NCI-H69 (cell line): ENCODE data around the gene PEA15.
A peak's percentile ranks its signal among the peaks of the same experiment; 100 is the strongest.

Experiments
- DNase-seq: peaks from one replicate; lab custom pipeline; 2025; lab: John Stamatoyannopoulos, UW

The PEA15 gene

DNA sequence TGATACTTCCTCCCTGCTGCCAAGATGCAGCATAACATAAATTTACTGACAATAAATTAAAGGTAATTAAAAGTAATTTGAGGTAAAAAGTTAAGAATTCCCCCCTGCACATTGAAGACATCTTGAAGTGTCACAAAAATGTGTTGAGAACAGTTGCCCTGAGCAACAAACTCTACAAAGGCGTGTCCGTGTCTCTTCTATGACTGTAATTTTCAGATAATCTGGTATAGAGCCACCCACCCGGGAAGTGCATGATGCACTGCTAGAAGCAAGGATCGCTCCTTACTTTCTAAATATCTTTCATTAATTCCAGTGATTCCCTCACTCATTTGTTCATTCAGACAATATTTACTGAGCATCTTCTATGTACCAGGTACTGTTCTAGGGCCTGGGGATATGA, 25.8 kb upstream of the PEA15 start:
- no peak for DNase-seq

DNA sequence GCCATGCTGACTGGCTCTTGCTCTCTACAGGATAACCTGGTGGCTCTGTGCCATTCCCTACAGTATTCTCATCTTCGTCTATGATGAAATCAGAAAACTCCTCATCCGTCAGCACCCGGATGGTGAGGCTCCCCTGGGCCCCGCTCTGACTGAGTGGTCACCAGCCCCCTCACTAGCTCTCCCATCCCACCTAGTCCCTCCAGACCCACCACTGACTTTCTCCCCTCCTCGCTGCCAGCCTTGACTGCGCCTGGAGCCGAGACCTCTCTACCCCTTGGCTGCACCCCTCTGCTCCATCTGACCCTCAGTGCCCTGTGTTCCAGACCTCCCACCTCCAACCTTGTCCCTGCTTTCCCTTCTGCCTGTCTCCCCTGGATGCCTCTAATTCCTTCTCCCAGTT, 18.9 kb upstream of the PEA15 start:
- no peak for DNase-seq

DNA sequence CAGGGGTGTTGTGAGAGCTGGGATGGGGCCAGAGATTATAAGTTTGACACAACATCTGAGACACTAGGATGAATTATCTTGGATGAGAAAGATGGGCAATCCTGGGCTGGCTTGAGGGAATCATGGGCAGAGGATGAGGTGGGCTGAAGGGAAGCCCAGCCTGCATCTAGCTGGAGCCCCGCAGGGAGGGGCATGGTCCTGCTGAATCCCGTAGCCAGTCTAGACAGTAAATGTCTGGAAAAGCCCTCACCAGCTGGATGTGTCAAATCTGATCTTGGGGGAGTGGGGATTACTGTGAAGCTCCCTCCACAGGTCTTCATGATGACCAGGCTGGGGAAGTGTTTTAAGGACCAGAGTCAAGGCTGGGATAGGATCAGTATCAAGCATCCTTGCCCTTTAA, 18.5 kb upstream of the PEA15 start:
- DNase-seq = no peak

DNA sequence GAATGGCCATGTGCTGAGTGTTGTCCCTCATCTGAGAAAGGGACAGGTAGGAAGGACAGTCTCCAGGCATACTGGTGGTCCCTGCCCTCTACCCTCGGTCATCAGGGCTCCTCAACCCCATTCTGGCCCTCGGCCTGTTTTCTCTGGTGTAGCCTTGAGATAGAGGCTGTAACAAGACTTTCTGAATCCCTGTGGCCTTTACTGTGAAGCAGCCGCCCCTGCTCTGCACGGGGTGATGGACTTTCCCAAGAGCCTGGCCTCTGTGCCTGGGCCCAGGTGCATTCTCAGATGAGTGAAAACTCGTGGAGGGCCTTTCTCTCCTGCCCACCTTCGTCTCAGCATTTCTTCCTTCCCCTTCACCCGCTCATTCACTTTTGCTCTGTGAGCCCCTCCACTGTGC, 17.8 kb upstream of the PEA15 start:
- DNase-seq = no peak

DNA sequence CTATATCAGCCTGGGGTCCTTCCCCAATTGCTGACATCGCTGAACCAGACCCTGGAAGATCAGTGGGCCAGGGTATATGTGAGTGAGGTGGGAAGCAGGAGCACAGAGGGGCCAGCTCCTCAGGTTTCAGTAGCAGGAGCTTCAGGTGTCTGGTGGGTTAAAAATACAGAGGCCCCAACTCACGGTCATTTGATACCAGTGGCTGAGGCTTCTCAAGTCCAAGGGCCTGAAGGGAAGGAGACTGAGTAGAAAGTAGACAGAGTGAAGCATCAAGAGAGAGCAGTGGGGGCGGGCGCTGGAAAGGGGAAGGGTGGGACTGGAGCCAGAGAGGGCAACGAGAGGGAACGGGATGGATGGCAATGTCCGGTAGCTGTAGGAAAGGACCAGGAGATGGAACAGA, 16.8 kb upstream of the PEA15 start:
- DNase-seq = no peak

DNA sequence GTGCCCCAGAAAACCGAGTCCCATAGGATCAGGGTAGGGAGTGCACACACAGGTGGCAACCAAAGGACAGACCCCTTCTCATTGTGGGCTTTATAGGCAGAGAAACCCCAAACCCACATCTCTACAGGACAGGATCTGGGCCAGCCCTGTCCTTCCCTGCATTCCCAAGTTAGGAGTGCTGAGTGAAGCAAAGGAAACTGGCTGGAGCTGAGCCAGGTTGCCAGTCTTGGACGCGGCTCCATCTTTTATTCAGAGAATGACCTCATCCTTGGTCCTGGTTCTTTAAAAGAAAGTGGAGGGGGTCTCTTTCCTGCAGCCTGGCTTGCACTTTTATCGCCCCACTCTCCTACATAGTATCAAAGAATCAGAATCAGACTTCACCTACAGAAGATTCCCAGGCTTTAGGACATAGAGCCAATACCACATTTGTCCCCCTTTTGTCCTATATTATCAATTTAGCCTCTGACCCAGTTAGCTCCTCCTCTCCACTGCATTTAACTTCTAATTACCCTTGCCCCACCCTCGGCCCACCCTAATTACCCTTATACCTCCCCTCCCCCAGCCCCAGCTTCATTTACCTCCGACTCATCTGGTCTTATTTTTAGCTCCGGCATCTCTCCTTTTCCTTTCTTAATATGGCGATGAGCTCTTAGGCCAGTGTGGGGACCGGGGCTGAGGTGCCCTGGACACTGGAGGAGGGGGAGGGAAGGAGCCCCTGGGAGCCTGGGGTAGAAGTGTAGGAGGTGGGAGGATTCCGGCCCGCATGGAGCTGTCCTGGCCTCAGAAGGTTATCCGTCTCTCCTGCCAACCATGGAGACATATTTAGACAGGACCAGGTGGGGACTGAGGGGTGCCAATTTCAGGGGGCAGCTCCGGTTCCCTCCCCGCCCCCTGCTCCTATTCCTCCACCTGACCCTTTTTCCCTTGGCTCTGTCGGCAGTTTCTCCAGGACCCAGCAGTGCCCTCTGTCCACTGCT, 15.2 kb upstream of the PEA15 start, which contains the start of gene CASQ1:
CASQ1 (plus strand) TSS at position 927 of the 977 bp plus-strand sequence. CDS start 177 bp downstream, outside the sequence.
- peak; percentile 80 for DNase-seq

DNA sequence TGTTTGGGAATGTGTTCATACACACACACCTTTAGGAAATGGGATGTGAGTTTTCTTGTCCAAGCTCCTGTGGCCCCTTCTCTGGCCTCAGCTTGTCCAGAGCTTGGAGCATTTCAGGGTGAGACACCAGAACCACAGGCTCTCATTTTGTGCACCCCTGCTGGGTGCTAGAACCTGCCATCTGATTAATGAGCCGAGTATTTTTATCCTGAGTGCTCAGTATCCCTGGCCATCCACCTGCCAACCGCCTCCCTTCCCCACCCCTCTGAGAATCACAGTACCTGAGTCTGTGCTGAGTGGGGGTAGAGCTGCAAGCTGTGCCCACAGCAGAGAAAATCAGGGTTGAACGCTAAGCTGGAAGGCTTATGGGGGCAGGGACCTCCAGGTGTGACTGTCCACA, 13.4 kb upstream of the PEA15 start:
- peak; percentile 34 for DNase-seq

DNA sequence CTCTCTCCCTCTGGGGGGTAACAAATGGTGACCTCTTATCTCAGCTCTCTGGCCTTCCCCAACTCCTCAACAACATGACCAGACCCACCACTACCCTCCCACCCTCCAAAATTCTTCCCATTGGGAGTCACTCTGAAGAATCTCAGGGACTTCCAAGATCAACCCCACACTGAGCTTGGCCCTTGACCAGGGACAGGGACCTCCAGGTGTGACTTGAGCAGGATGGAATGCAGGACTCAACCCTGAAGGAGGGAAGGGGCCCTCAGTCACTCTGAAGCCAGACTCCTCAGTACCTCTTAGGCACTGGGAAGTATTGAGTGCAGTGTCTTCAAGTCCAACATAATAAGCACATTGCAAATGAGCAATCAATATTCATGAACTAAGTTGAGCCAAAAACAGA, 12.9 kb upstream of the PEA15 start:
- no peak for DNase-seq

DNA sequence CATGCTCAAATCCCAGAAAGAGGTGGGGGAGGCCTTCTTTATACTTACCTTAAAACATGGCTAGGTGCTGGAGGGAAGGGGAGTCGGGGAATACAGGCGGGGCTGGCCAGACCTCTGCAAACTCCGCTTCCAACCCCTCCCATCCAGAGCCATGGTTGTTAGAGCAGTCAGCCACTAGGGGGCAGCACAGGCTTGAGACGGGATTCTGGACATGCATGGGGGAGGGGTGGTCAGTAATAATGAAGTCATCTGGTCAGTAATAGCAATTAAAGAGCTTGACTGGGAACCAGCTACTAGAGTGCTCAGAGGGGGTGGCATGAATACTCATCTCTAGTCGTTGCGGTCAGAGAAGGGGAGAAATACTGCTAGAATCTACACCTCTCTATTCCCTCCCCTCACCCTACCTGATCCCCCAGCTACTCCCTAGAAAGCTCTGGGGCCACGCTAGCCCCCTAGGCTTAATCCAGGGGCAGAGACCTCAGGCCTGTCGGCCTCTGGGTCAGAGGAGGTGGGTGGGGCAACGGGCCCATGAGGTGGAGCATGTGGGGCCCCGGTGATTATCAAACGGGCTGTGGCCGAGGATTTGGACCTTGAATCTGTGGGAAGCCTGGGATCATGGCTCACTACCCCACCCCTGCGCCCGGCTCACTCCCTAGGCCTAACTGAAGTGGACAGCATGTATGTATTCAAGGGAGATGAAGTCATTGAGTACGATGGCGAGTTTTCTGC, 11.9 kb upstream of the PEA15 start:
- peak; percentile 93 for DNase-seq

DNA sequence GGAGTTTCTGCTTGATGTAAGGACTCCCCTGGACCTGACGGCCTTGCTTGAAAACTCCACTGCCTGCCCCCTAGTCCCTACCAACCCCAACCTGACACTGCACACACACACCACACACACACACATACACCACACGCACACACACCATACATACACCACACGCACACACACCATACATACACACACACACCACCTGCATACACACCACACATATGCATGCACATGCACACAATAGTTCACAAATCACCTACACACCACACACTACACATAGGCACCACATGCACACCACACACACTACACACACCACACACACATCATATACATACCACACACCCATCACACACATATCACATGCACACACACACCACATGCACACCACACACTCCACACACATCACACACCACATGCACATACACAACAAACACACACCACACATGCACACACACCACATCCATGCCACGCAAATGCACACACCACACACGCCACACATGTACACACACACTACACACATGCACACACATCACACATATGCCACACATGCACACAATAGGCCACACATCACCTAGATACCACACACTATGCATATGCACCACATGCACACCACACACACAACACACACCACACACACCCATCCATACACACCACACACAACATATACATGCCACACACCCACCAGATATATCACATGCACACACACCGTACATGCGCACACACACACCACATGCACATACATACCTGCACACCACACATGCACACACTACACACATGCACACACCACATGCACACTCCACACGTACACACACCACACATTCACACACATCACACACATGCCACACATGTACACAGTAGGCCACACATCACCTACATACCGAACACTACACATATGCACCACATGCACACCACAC, 11.1 kb upstream of the PEA15 start:
- DNase-seq = no peak

DNA sequence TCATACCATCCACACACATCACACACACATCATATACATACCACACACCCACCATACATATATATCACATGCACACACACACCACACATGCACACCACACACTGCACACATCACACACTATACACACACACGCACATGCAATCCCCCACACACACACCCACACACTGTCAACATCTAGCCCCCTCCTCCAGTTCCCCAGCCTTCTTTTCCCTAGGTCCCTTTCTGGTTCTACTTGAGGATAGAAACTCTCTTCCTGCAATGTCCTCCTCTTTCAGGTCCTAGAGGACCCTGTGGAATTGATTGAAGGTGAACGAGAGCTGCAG, 10.5 kb upstream of the PEA15 start:
- no peak for DNase-seq

DNA sequence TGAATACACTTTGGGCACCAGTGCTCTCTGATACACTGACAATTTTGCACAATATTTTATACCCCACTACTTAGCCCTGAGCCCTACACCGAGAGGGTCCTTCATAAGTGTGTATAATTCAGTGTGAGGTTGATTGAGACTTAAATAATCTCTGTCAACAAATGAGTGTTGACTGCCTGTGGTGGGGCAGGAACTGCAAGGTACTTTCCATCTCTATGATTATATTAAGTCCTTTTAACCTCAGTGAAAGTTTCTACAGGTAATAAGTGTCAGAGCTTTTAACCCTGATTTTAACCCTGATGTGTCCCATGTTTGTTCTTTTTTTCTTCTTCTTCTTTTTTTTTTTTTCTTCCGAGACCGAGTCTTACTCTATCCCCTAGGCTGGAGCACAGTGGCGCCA, 9.0 kb upstream of the PEA15 start:
- no peak for DNase-seq

DNA sequence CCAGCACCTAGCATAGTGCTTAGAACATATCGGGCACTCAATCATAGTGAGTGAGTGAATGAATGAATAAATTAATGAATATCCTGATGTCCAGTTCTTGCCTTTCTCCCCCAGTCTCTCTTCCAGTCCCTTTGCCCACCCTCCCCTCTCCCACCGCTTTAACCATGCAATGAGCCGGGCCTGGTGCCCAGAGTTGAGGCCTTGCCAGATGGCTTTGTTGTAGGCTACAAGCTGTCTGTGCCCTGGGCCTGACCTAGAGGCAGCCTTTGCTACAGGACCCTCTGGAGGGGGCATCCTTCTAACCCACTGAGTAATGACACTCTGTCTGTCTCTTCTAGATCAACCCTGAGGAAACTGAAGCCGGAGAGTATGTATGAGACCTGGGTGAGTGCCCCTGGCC, 8.0 kb upstream of the PEA15 start:
- no peak for DNase-seq

DNA sequence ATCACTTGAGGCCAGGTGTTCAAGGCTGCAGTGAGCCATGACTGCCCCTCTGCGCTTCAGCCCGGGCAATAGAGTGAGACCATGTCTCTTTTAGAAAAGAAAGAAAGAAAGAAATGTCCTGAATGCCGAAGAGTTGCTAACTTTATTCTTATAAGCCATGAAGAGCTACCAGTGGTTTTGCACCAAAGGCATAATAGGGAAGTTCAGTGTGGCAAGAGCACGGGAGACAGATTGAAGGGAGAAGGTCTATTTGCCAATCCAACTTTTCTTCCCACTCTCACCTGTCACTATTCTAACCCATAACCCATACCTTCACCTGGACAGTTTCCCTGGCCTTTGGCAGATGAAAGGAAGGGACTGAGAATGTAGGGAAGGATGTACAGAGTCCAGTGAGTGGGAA, 4.4 kb upstream of the PEA15 start:
- DNase-seq = no peak

DNA sequence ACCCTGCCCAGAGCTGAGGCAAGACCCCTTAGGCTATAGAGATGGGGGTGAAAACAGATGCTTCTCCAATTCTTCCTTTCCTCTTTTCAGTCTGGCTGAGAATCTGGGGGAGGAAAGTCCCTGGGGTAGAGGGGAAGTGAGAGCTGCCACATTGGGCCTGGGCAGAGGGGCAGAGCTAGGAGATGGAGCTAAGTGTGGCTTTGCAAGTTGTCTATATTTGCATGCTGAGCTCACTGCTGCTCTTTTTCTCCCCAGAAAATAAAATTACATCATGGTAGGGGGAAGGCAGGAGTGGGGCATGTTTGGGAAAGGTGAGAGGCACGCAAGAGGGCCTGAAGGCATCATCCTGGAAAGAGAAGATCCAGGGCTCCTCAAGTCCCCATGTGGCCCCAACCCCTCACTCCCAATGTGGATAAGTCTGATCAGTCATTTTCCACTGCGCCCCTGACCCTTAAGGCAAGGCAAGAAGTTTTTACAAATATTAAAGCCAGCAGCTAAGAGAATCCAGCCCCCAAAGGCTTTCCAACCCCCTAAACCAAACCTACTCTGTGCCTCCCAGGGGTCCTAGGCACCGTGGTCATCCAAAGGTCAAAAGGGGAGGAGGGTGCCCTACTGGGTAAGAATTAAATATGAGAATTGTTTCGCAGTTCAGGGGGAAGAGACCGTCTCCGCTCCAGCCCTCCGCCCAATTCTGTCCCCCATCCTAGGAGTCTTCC, 500 bp upstream of the PEA15 start:
- peak; percentile 50 for DNase-seq

DNA sequence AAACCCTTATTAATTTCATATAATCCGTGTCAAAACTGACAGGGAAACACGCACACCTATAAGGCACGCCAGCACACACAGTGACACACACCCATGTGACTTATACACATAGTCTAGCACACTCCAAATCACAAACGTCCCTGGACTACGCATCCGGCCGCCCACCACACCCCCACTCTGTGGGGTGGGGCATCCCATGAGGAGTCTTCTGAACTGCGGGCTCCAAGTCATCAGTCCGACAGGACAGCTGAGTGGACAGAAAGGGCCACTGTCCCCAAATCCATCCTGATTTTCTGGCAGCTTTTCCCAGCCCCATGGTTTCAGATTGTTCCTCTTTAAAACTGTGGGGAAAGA, 829 bp downstream of the PEA15 start:
- DNase-seq = peak; percentile 65

DNA sequence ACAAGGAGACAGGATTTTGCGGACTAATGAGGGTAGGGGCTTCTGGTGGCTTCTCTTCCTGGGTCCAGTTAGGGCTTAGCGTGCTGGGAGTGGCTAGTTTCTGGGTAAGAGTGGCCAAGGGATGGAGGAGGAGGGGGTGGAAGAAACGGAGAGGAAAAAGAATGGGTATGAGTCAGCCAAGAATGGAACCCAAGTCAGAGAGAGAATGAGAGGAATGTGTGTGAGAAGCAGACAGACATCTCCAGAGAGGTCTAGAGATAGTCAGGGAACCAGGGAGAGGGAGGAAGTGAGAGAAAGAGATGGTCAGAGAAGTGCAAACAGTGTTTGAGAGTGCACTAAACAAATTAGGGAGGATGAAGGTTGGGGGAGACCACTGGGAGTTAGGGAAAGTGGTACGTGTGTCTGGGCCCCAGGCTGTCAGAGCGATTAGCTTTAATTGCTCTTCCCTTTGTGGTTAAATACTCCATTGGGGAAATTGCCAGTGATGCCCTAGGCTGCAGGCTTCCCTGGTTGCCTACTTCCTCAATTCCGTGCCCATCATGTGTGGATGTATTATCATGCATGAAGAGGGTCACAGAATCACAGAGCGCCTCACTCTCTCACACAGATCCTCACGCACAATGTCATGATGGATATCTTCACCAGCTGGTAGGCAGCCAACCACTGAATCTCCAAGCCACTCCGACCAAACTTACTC, 1.4 kb downstream of the PEA15 start:
- DNase-seq = peak; percentile 95

DNA sequence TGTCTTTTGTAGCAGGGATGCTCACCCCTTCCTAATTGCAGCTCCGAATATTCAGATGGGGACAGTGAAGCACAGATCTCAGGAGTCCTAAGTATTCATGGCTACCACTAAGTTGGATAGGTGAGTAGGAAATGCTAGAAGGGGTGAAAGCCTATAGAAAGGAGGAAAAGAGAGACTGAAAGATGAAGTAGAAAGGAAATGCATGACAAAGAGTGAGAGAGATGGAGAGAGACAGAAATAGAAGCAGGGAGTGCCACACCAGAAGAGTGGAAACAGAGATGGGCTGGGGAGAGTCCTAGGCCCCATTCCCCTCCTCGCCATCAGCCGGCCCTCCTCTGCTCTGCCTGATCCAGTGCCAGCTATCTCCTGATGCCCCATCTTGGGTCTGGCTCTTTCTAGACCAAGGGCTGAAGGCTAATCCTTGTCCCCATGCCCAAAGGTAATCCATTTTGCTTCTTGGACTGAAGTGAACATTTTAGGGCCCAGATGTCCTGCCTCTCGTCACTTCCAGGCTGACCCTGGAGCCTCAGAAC, 2.0 kb downstream of the PEA15 start:
- no peak for DNase-seq

DNA sequence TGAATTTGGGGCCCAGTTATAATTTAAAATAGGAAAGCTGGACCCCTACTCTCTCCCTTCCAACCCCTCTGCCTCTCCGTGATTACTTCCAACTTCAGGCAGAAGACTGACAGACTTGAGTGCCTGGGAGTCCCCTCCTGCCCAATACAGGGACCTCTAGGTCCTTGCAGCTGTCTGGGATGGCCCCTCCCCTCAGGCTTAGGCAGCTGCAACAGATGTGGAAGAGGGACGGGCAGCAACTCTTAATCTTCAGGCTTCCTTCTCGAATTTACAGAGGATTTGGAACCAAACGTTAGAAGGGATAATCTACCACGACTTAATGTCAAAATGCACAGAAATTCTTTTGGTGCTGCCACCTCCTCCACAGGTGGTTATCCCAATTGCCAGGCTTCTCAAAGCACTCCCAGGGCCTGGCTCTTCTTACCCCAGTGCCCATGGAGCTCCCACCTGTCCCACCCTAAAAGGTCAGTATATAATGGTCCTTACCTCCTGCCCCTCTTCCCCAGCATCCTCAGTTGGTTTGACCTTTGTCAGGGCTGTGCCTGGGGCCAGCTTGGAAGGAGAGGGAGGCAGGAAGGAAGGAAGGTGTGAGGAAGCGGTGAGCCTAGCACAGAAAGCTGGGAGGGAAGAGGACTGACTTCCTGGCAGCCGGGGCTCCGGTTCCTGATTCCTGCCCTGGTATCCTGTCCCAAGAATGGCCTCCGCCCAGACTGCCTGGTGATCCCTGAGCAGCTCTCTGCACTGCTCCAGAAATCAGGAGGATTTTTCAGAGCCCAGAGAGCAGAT, 2.8 kb downstream of the PEA15 start:
- DNase-seq = no peak
